UCSD-AML1 (cell line): ENCODE data around the gene MYBPH.

Source experiments
- DNase-seq: peaks from one replicate; lab custom pipeline; 2025; ENCODE audit not compliant: unreplicated experiment; lab: John Stamatoyannopoulos, UW

Gene MYBPH

GRCh38 chr1:203201516-203202205 is 26.0 kb upstream of the MYBPH start:
- DNase-seq: no peak

- no peak for DNase-seq
Measured at GRCh38 chr1:203200916-203201315, 25.3 kb upstream of the MYBPH start.

- DNase-seq: no peak
Measured at GRCh38 chr1:203199816-203200571, 24.4 kb upstream of the MYBPH start.

- DNase-seq: no peak
Measured at GRCh38 chr1:203199481-203199815, 23.8 kb upstream of the MYBPH start.

- DNase-seq: no peak
Measured at GRCh38 chr1:203199002-203199401, 23.4 kb upstream of the MYBPH start.

GRCh38 chr1:203197625-203198024 is 22.0 kb upstream of the MYBPH start:
- DNase-seq: no peak

- DNase-seq: no peak
Measured at GRCh38 chr1:203196371-203196770, 20.7 kb upstream of the MYBPH start.

- DNase-seq: no peak
Measured at GRCh38 chr1:203190949-203191348, 15.3 kb upstream of the MYBPH start.

- DNase-seq: no peak
Measured at GRCh38 chr1:203189951-203190352, 14.3 kb upstream of the MYBPH start.

GRCh38 chr1:203188686-203189232 is 13.1 kb upstream of the MYBPH start:
- no peak for DNase-seq

- DNase-seq: no peak
Measured at GRCh38 chr1:203187689-203188264, 12.2 kb upstream of the MYBPH start.

GRCh38 chr1:203187304-203187685 is 11.7 kb upstream of the MYBPH start:
- DNase-seq: no peak

GRCh38 chr1:203186446-203187303 is 11.0 kb upstream of the MYBPH start, which contains the start of gene CHI3L1:
Gene CHI3L1 (minus strand): TSS chr1:203186704. CDS start chr1:203186623, 81 bp downstream.
- peak; percentile 30 for DNase-seq

GRCh38 chr1:203186091-203186445 is 10.4 kb upstream of the MYBPH start:
- DNase-seq: no peak

- DNase-seq: no peak
Measured at GRCh38 chr1:203185585-203185984, 10.0 kb upstream of the MYBPH start.

GRCh38 chr1:203185061-203185461 is 9.4 kb upstream of the MYBPH start:
- no peak for DNase-seq

GRCh38 chr1:203184467-203184866 is 8.8 kb upstream of the MYBPH start:
- no peak for DNase-seq

GRCh38 chr1:203183828-203184227 is 8.2 kb upstream of the MYBPH start:
- DNase-seq: no peak

GRCh38 chr1:203182387-203182953 is 6.8 kb upstream of the MYBPH start:
- no peak for DNase-seq

GRCh38 chr1:203181586-203182386 is 6.2 kb upstream of the MYBPH start:
- DNase-seq: no peak
